Adrenal gland (tissue), 12 donors: ENCODE data around the gene SEMA5A. TPM values are rescaled to one million over a fixed set of nuclear protein-coding genes. Genes with fewer than 3 reads are reported as not detected.
A peak's percentile ranks its signal among the peaks of the same experiment; 100 is the strongest.

ENCODE experiments used
- DNase-seq, 7 donors: peaks; one replicate each; pipeline ENCODE4 v3.0.0-alpha.2; 2019 to 2020
- H3K27ac ChIP-seq, 5 donors: fragments of 200-600 bp; sonication (generic) in 4 of 5; 1 replicate in 3 of 5; 2 replicates in 2 of 5; pipeline versions ENCODE4 v1.5.1 to v1.8.0; 2016 to 2020; ENCODE audit warnings: mild to moderate bottlenecking in 1 of 5
- H3K27me3 ChIP-seq: fragments of 200-600 bp; 2 replicates; pipeline ENCODE4 v1.8.0; 2021
- H3K36me3 ChIP-seq, 2 donors: fragments of 200-600 bp; replicated peaks in 1 of 2; 1 replicate in 1 of 2; 2 replicates in 1 of 2; pipeline versions ENCODE4 v1.5.1 to v1.8.0; 2018 to 2022
- H3K4me1 ChIP-seq, 2 donors: fragments of 200-600 bp; replicated peaks in 1 of 2; 1 replicate in 1 of 2; 2 replicates in 1 of 2; pipeline versions ENCODE4 v1.5.1 to v1.8.0; 2018 to 2021
- H3K4me3 ChIP-seq, 4 donors: fragments of 200-600 bp; sonication (generic) in 3 of 4; one replicate each; pipeline ENCODE4 v1.5.1; 2016 to 2018
- H3K9me3 ChIP-seq, 3 donors: fragments of 200-600 bp; sonication (generic) in 1 of 3; replicated peaks in 1 of 3; 1 replicate in 2 of 3; 2 replicates in 1 of 3; pipeline versions ENCODE4 v1.5.1 to v1.8.0; 2016 to 2021
- CTCF ChIP-seq, 6 experiments: fragments of 450-650 bp in 4 of 6; fragments of 200-600 bp in 2 of 6; sonication (generic) in 1 of 6; IDR thresholded peaks; 1 replicate in 5 of 6; 2 replicates in 1 of 6; pipeline versions ENCODE4 v1.5.1 to v1.8.0; 2016 to 2021; ENCODE audit warnings: antibody characterized with exemption in 6 of 6, mild to moderate bottlenecking in 2 of 6, moderate library complexity in 1 of 6
- POLR2A ChIP-seq, 2 donors: fragments of 450-650 bp; IDR thresholded peaks; one replicate each; pipeline ENCODE4 v1.6.1; 2017; ENCODE audit warnings: antibody characterized with exemption in 2 of 2, mild to moderate bottlenecking in 2 of 2, moderate library complexity in 1 of 2
- WGBS, 4 donors: extraction: QIAGEN DNeasy Blood & Tissue Kit in 2 of 4; methylation state at CpG; one replicate each; pipeline versions ENCODE4 v1.1.5 to v1.1.7; 2013 to 2017; 5-methylcytosine and 5-hydroxymethylcytosine counted together
- intact Hi-C, 2 donors: fragments of 100-400 bp; cut with DNase I; formaldehyde crosslinking; loops; one replicate each; pipeline versions ENCODE4 v1.14.1 to v1.15.0; 2022 to 2023
- polyA plus RNA-seq, 3 donors: library from polyadenylated mRNA; stranded (reverse); fragments of 200-250 nt in 2 of 3; fragments of 350-450 nt in 1 of 3; fragmentation: Illumina TruSeq in 1 of 3; extraction: RNeasy Lipid Tissue Mini Kit (QIAGEN cat#74804) in 1 of 3; gene quantifications; one replicate each; pipeline ENCODE4 v1.2.3, GENCODE V29; 2013 to 2014
- total RNA-seq, 9 donors: library from RNA; depleted of rRNA in 4 of 9; stranded (reverse); fragments of >200 nt in 4 of 9; fragments of 120-200 nt in 1 of 9; fragmentation: NEBNext Ultra II Directional in 1 of 9; extraction: Animal tissue kit (Norgen Biotek cat#: 25700) in 1 of 9; gene quantifications; one replicate each; pipeline versions ENCODE4 v1.1.0 to v1.2.4, GENCODE V29; 2013 to 2023
- donor health status: healthy with polysubstance abuse.
- donor health status: Bipolar disorder and iron deficiency.
- donor health status: DM: yes; HTN: yes; CAD: no.
- donor health status: DM: no; HTN: no; CAD: no.
- donor health status: DM: no; HTN: no; CAD: no.
- donor health status: DM: yes; HTN: yes; CAD: no.

SEMA5A gene
- total and polyA plus RNA-seq, 12 donors, result 0.40 to 6.0 (median 2.6) TPM

- intact Hi-C loops, result no loop called here
- Histone ChIP-seq H3K9me3 (no peaks in the 10 kb centered on the region), H3K27me3 (no peaks in the 10 kb centered on the region), H3K4me3 (no peak overlapping the region), H3K4me1 (peaks cover 0 to 4% of the 10 kb centered on the region in 2 donors), H3K36me3 (no peaks in the 10 kb centered on the region), H3K27ac (no peak overlapping the region)
- 60 to 73% (median 63%) methylated on average over 2 of the region's 2 CpGs for WGBS, 4 donors
- TF ChIP-seq POLR2A (IDR thresholded peaks at IDR 0.05) (no peak), CTCF (IDR thresholded peaks at IDR 0.05) (no peak)
- no peak for DNase-seq
These were observed 105.4 kb downstream of the SEMA5A start for GRCh38 chr5:9440517-9440916.

GRCh38 chr5:9439531-9440292, 106.2 kb downstream of the SEMA5A start:
- Histone ChIP-seq H3K9me3 (no peaks in the 10 kb centered on the region), H3K4me3 (no peak overlapping the region), H3K27ac (no peak overlapping the region), H3K27me3 (no peaks in the 10 kb centered on the region), H3K4me1 (peaks cover 0 to 4% of the 10 kb centered on the region in 2 donors), H3K36me3 (no peaks in the 10 kb centered on the region)
- TF ChIP-seq POLR2A (IDR thresholded peaks at IDR 0.05) (no peak), CTCF (IDR thresholded peaks at IDR 0.05) (no peak)
- WGBS, 4 donors, result 39 to 50% (median 42%) methylated on average over 4 to 5 of the region's 5 CpGs
- intact Hi-C loops, result no loop called here
- peak in 2 of 7 donors; percentile 7 to 27 for DNase-seq

GRCh38 chr5:9438596-9439354, 107.1 kb downstream of the SEMA5A start:
- Histone ChIP-seq H3K9me3 (no peaks in the 10 kb centered on the region), H3K27ac (no peak overlapping the region), H3K36me3 (no peaks in the 10 kb centered on the region), H3K27me3 (no peaks in the 10 kb centered on the region), H3K4me3 (no peak overlapping the region), H3K4me1 (peaks cover 0 to 4% of the 10 kb centered on the region in 2 donors)
- DNase-seq, result no peak
- 75 to 89% (median 83%) methylated on average over 7 to 10 of the region's 10 CpGs for WGBS, 4 donors
- intact Hi-C loops, result no loop called here
- no peak for TF ChIP-seq CTCF (IDR thresholded peaks at IDR 0.05)
- TF ChIP-seq POLR2A (IDR thresholded peaks at IDR 0.05), result no peak

- TF ChIP-seq POLR2A (IDR thresholded peaks at IDR 0.05) (no peak), CTCF (IDR thresholded peaks at IDR 0.05) (no peak)
- WGBS, 4 donors, result 60 to 72% (median 67%) methylated on average over 5 of the region's 5 CpGs
- peak overlapping the region in 1 of 5 donors; percentile 41 for H3K27ac ChIP-seq
- no peaks in the 10 kb centered on the region for H3K27me3 ChIP-seq
- intact Hi-C loops, result no loop called here
- H3K9me3 ChIP-seq, result no peaks in the 10 kb centered on the region
- H3K4me3 ChIP-seq, result no peak overlapping the region
- peak in 3 of 7 donors; percentile 7 to 73 (median 19) for DNase-seq
- H3K4me1 ChIP-seq, result peaks cover 0 to 4% of the 10 kb centered on the region in 2 donors
- no peaks in the 10 kb centered on the region for H3K36me3 ChIP-seq
These were observed 108.1 kb downstream of the SEMA5A start for GRCh38 chr5:9437741-9438240.
